Hindlimb muscle (tissue), 1 donor: ENCODE measurements around the gene RTP1. TPM values are rescaled to one million over a fixed set of nuclear protein-coding genes. Genes with fewer than 3 reads are reported as not detected.
"Not testable (repeated sequence)": the region's sequence is repeated elsewhere in the genome, so short reads cannot be mapped to it uniquely, and the experiment has no call there.

ENCODE experiments used
- DNase-seq: peaks from one replicate; pipeline ENCODE4 v3.0.0-alpha.2; 2013
- polyA plus RNA-seq: library from polyadenylated mRNA; unstranded; fragments of 120-200 nt; gene quantifications from one replicate; pipeline ENCODE4 v1.2.1, GENCODE V29; 2013; ENCODE audit not compliant: insufficient read length

Gene RTP1
- not detected for polyA plus RNA-seq

DNA sequence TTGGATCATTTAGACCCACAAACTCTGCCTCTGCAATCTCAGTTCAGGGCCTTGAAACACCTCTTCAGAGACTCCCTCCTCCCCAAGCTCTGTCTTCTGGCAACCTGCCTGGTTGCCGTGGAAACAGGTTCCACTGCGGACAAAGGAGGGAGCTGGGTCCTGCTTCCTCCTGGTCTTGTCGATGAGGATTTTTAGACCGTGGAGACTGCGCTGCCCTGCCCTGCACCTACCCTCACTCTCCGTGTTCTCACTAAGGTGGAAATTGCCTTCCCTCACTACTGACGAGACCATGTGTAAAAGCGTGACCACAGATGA is at the start of gene RTP1:
TSS of gene RTP1 (plus strand) at position 152 of the 315 bp plus-strand sequence. CDS start at position 182, 30 bp downstream.
- DNase-seq = no peak

DNA sequence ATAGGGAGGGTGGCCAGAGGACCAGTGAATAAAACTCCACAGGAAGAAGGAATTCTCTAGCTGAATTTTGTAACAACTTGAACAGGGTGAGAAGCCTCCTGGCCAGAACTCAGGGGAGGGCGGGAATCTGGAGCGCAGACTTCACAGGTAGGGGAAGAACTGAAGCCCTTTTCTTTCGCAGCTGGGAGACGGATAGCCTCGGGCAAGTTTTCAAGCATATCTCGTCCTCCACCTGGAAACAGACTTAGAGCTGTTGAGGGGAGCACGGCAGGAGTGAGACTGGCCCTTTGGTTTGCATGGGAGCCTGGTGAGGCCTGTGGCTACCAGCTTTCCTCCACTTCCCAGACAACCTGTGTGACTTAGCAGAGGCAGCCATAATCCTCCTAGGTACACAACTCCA is 47.1 kb upstream of the RTP1 start:
- no peak for DNase-seq

DNA sequence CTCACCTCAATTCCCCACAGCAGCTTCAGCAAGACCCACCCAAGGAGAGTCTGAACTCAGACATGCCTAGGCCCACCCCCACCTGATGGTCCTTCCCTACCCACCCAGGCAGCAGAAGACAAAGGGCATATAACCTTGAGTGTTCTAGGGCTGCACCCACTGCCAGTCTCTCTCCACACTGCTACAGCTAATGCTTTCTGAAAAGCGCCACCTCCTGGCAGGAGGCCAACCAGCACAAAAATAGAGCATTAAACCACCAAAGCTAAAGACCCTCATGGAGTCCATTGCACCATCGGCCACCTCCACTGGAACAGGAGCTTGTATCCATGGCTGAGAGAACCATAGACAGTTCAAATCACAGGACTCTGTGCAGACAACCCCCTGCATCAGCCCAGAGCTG is 46.7 kb upstream of the RTP1 start:
- DNase-seq = no peak

- no peak for DNase-seq
Measured at GRCh38 chr3:187161556-187161955, 35.7 kb upstream of the RTP1 start.

DNA sequence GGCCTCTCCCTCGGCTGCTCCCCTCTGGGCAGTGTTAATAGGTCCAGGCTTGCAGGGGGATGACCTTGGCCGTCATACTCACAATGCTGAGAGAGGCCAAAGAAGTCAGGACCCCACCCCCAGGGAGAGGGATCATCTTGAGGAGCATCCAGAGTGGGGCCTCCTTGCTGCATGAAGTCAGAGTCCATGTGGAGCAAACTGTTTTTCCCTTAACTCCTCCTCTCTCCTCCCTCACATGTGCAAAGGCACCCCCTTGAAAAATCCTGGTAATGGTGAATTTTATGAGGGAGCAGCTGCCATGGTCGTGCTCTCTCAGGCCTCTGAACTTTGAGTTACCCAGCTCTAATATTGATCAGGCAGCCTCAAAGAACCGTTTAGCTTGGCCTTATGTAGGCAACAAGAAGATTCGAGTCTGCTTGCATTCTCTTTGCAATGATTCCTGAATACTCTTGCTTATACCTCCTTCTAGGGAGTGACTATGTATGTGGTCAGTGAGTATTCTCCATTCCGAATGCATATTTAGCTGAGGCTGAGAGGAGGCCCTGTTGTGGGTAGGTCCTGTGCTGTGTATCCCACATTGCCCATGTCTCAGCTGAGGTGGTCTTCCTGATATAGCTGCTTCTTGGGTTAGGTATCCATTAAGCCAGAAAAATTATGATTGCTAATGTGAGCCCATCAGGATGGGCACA is 34.9 kb upstream of the RTP1 start:
- DNase-seq = no peak

DNA sequence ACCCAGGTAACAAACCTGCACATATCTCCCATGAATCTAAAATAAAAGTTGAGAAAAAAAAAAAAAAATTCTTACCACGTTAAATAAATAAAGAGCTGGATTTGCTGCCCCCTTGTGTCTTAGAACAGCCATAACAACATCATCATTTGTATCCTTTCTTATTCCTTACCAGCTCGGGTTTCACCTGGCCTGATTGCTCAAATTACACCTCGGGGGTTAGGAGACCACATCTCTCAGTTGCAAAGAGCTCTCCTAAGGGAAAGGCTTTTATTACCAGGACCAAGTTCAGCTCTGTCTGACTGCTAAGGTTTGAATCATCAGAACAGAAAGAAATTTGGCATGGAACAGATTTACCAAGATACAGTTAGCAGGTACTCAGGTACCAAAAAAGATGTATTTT is 32.1 kb upstream of the RTP1 start:
- peak; percentile 52 for DNase-seq

- no peak for DNase-seq
Measured at GRCh38 chr3:187166750-187167149, 30.5 kb upstream of the RTP1 start.

- no peak for DNase-seq
Measured at GRCh38 chr3:187167777-187168176, 29.5 kb upstream of the RTP1 start.

GRCh38 chr3:187169231-187169960 is 27.9 kb upstream of the RTP1 start:
- no peak for DNase-seq

GRCh38 chr3:187170911-187171310 is 26.4 kb upstream of the RTP1 start:
- DNase-seq = not testable (repeated sequence)

DNA sequence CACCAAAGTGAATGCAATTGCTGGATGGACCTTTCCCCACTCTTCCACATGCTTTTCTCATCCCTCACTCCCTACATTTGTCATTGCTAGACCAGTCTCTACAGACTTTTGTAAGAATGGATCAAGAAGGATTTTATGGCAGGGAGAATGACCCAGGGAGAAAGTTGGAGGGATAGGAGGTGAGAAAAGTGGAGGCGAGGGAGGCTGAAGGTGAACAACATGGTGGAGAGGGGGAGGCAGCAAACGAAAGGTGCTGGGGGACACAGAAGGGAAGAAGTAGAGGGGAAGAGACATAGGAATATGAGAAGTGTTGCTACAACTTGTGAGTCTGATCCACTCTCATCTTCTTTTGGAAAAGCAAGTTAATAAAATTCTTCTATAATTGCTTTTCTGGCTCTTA is 24.4 kb upstream of the RTP1 start:
- no peak for DNase-seq

- DNase-seq = no peak
Measured at GRCh38 chr3:187181454-187182170, 15.7 kb upstream of the RTP1 start.

GRCh38 chr3:187183210-187183862 is 13.9 kb upstream of the RTP1 start:
- DNase-seq = no peak

- no peak for DNase-seq
Measured at GRCh38 chr3:187183903-187184302, 13.4 kb upstream of the RTP1 start.

GRCh38 chr3:187185759-187186158 is 11.5 kb upstream of the RTP1 start:
- DNase-seq = no peak

DNA sequence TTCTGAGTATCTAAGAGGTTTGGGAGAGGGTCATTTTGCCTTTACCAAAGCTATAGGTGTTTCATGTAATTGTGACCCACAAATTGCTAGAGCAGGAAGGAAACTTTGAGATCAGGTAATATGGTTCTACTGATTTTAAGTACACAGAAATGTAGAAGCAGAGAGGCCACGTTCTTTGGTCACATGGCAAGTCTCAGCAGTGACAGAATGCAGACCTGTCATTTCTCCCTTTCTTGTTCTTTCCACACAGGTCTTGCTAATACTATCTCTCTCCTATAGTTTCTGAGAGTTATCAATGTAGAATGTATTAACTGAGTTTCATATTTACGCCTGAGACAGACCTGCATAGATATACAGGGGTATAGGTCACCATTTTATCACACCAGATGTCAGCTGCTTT is 10.9 kb upstream of the RTP1 start:
- no peak for DNase-seq

- no peak for DNase-seq
Measured at GRCh38 chr3:187186801-187187421, 10.4 kb upstream of the RTP1 start.

DNA sequence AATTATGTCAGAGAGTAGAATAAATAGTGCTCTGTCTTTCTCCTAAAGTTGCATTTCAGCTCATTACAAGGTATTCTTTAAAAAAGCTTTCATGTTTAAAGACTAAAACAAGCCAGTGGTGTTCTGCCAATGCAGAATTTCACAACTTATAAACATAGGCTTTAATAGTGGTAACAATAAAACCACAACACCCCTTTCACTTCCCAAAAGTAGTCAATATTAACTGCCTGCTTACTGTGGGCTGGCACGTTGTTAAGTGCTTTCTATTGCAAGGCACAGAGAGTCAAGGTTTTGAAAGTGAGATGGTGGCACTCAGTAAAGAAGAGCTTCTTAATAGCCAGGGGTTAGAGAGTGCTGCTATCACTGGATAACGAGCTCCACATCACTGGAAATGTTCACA is 8.4 kb upstream of the RTP1 start:
- no peak for DNase-seq

DNA sequence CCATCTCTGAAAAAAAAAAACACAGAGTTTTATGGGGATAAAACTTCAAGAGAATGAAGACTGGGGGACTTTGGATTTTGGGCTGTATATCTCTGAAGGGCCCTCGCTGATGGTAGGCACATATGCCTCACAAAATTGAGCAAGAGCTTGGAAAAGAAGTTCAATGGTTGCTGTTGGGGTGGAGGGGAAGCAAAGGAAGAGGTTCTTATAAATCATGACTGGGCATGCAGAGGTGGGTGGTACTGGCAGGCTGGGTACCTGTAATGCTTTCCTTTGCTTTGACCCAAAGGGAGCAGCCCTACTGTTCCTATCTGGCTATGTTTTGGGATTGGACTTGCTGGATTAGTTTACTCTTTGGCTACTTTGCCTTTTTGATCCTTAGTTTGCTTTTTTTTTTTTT is 6.0 kb upstream of the RTP1 start:
- DNase-seq = no peak

GRCh38 chr3:187193181-187193580 is 4.1 kb upstream of the RTP1 start:
- no peak for DNase-seq

GRCh38 chr3:187196573-187197334 is 532 bp upstream of the RTP1 start:
- no peak for DNase-seq

DNA sequence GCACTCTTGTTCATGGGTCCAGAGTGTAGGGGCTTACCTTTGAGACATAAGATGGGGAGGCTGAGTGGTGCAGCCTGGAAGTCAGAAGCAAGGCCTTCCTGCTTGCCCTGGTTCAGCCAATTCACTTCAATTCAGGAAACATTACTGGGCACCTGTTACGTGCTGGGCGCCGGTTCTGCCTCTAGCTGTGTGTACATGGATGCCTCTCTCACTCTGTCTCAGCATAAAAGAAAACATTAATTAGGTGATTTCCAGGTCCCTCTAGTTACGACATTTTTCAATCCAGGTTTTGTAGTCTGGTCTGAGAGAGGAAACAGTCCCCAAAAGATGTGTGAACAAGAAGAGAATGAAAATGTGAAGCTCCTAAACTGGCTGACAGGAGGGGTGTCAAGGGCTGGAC is 1.2 kb downstream of the RTP1 start:
- DNase-seq = no peak
